ENCODE data around the gene ADGRL2. TPM values are rescaled to one million over a fixed set of nuclear protein-coding genes. Genes with fewer than 3 reads are reported as not detected.

ADGRL2 gene
- total and polyA plus RNA-seq, 2 experiments from 2014 or later, result 45.1 to 139 TPM

GRCh38 chr1:81819613-81820012 lies 18.9 kb downstream of the ADGRL2 start:
- TF ChIP-seq, protein P1, sequence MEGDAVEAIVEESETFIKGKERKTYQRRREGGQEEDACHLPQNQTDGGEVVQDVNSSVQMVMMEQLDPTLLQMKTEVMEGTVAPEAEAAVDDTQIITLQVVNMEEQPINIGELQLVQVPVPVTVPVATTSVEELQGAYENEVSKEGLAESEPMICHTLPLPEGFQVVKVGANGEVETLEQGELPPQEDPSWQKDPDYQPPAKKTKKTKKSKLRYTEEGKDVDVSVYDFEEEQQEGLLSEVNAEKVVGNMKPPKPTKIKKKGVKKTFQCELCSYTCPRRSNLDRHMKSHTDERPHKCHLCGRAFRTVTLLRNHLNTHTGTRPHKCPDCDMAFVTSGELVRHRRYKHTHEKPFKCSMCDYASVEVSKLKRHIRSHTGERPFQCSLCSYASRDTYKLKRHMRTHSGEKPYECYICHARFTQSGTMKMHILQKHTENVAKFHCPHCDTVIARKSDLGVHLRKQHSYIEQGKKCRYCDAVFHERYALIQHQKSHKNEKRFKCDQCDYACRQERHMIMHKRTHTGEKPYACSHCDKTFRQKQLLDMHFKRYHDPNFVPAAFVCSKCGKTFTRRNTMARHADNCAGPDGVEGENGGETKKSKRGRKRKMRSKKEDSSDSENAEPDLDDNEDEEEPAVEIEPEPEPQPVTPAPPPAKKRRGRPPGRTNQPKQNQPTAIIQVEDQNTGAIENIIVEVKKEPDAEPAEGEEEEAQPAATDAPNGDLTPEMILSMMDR (IDR thresholded peaks at IDR 0.05; ENCODE audit: poor library complexity), result no peak
- no peak for TF ChIP-seq EZH2phosphoT487 (IDR thresholded peaks at IDR 0.05; ENCODE audit: low read depth, severe bottlenecking, unreplicated experiment)
- no peak for TF ChIP-seq EZH2 (IDR thresholded peaks at IDR 0.05; ENCODE audit: borderline replicate concordance)
- H3K9me3 ChIP-seq (ENCODE audit: low read depth), result no peaks in the 10 kb centered on the region
- peaks cover 100% of the 10 kb centered on the region for H3K79me2 ChIP-seq
- H2AFZ ChIP-seq, result no peak overlapping the region
- 80% methylated on average over 4 of the region's 4 CpGs for whole genome bisulfite sequencing (ENCODE audit: low lambda C conversion rate, missing lambda C conversion rate)
- peaks cover 71% of the 10 kb centered on the region for H4K20me1 ChIP-seq (ENCODE audit: insufficient read depth, poor library complexity, severe bottlenecking)
- H3K27me3 ChIP-seq, result no peaks in the 10 kb centered on the region
- H3K9me2 ChIP-seq (replicated peaks; ENCODE audit: insufficient read depth), result no peaks in the 10 kb centered on the region
- H3K4me3 ChIP-seq, result no peak overlapping the region
- H3K27ac ChIP-seq, result no peak overlapping the region
- H3K4me1 ChIP-seq (ENCODE audit: insufficient read depth), result no peaks in the 10 kb centered on the region
- H3K4me2 ChIP-seq, result no peak overlapping the region
- no peaks in the 10 kb centered on the region for H3K36me3 ChIP-seq (replicated peaks; ENCODE audit: insufficient read depth, low read depth)
- DNase-seq (ENCODE audit: low spot score), result no peak

DNA sequence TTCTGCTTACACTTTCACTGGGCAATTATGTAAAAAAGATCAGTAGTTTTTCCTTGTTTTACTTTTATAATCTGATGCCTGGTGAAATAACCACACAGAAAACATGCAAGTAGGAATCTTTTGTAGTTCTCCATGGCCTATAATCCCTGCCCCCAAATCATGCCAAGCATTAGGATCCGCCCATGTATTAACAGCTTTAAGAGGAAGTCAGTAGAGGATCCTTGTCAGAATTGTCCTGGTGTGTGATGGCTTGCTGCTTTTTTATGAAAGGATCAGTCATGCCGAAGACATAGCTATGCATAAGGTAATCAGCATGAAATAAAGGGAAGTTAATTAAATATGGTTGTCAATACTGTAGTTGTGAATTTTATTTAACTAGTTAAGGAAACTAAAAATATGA lies 20.0 kb downstream of the ADGRL2 start:
- Histone ChIP-seq H3K27ac (no peak overlapping the region), H3K36me3 (replicated peaks; ENCODE audit: insufficient read depth, low read depth) (no peaks in the 10 kb centered on the region), H2AFZ (no peak overlapping the region), H3K79me2 (peaks cover 99% of the 10 kb centered on the region), H3K9me3 (ENCODE audit: low read depth) (no peaks in the 10 kb centered on the region), H4K20me1 (ENCODE audit: insufficient read depth, poor library complexity, severe bottlenecking) (peaks cover 68% of the 10 kb centered on the region), H3K9me2 (replicated peaks; ENCODE audit: insufficient read depth) (no peaks in the 10 kb centered on the region), H3K4me2 (no peak overlapping the region), H3K4me1 (ENCODE audit: insufficient read depth) (no peaks in the 10 kb centered on the region), H3K27me3 (no peaks in the 10 kb centered on the region), H3K4me3 (no peak overlapping the region)
- no peak for DNase-seq (ENCODE audit: low spot score)
- TF ChIP-seq EZH2 (IDR thresholded peaks at IDR 0.05; ENCODE audit: borderline replicate concordance) (no peak), EZH2phosphoT487 (IDR thresholded peaks at IDR 0.05; ENCODE audit: low read depth, severe bottlenecking, unreplicated experiment) (no peak)
- TF ChIP-seq, protein P1 (IDR thresholded peaks at IDR 0.05; ENCODE audit: poor library complexity), result no peak
- 92% methylated on average over 2 of the region's 2 CpGs for WGBS (ENCODE audit: low lambda C conversion rate, missing lambda C conversion rate)

GRCh38 chr1:81823082-81823481 lies 22.3 kb downstream of the ADGRL2 start:
- no peak for DNase-seq (ENCODE audit: low spot score)
- Histone ChIP-seq H3K27ac (no peak overlapping the region), H3K79me2 (peaks cover 99% of the 10 kb centered on the region), H3K9me2 (replicated peaks; ENCODE audit: insufficient read depth) (no peaks in the 10 kb centered on the region), H3K27me3 (no peaks in the 10 kb centered on the region), H3K4me2 (no peak overlapping the region), H3K4me1 (ENCODE audit: insufficient read depth) (no peaks in the 10 kb centered on the region), H3K9me3 (ENCODE audit: low read depth) (no peaks in the 10 kb centered on the region), H4K20me1 (ENCODE audit: insufficient read depth, poor library complexity, severe bottlenecking) (peaks cover 77% of the 10 kb centered on the region), H3K4me3 (no peak overlapping the region), H2AFZ (no peak overlapping the region), H3K36me3 (replicated peaks; ENCODE audit: insufficient read depth, low read depth) (no peaks in the 10 kb centered on the region)
- WGBS (ENCODE audit: low lambda C conversion rate, missing lambda C conversion rate), result 97% methylated on average over 3 of the region's 4 CpGs
- TF ChIP-seq EZH2 (IDR thresholded peaks at IDR 0.05; ENCODE audit: borderline replicate concordance) (no peak), EZH2phosphoT487 (IDR thresholded peaks at IDR 0.05; ENCODE audit: low read depth, severe bottlenecking, unreplicated experiment) (no peak)
- TF ChIP-seq, protein P1 (IDR thresholded peaks at IDR 0.05; ENCODE audit: poor library complexity), result no peak

- Histone ChIP-seq H2AFZ (no peak overlapping the region), H3K27ac (no peak overlapping the region), H3K27me3 (no peaks in the 10 kb centered on the region), H3K4me3 (no peak overlapping the region), H3K36me3 (replicated peaks; ENCODE audit: insufficient read depth, low read depth) (no peaks in the 10 kb centered on the region), H3K4me2 (no peak overlapping the region), H3K79me2 (peaks cover 99% of the 10 kb centered on the region), H3K9me3 (ENCODE audit: low read depth) (no peaks in the 10 kb centered on the region), H3K4me1 (ENCODE audit: insufficient read depth) (no peaks in the 10 kb centered on the region), H4K20me1 (ENCODE audit: insufficient read depth, poor library complexity, severe bottlenecking) (peaks cover 78% of the 10 kb centered on the region), H3K9me2 (replicated peaks; ENCODE audit: insufficient read depth) (no peaks in the 10 kb centered on the region)
- WGBS (ENCODE audit: low lambda C conversion rate, missing lambda C conversion rate), result 94% methylated on average over 3 of the region's 4 CpGs
- TF ChIP-seq EZH2 (IDR thresholded peaks at IDR 0.05; ENCODE audit: borderline replicate concordance) (no peak), EZH2phosphoT487 (IDR thresholded peaks at IDR 0.05; ENCODE audit: low read depth, severe bottlenecking, unreplicated experiment) (no peak)
- TF ChIP-seq, protein P1 (IDR thresholded peaks at IDR 0.05; ENCODE audit: poor library complexity), result no peak
- DNase-seq (ENCODE audit: low spot score), result no peak
Measured at GRCh38 chr1:81824759-81825158, 24.0 kb downstream of the ADGRL2 start.
